DOHH2 (cell line): ENCODE measurements around the gene MEGF8.

ENCODE experiments used
- H3F3A ChIP-seq: fragments of 200-600 bp; sonication (generic), shearing (Covaris generic); 2 replicates; pipeline ENCODE4 v1.6.0; 2016; ENCODE audit warnings: antibody characterized with exemption, mild to moderate bottlenecking; ENCODE audit not compliant: control insufficient read depth, insufficient read depth
- H3K27ac ChIP-seq: fragments of 200-600 bp; sonication (generic); 2 replicates; pipeline ENCODE4 v1.5.1; 2014; ENCODE audit warnings: low read depth, mild to moderate bottlenecking, low read length, moderate library complexity
- H3K27me3 ChIP-seq: fragments of 200-600 bp; sonication (generic); 2 replicates; pipeline ENCODE4 v1.6.1; 2014; ENCODE audit warnings: mild to moderate bottlenecking, low read length, mixed read lengths; ENCODE audit not compliant: control insufficient read depth
- H3K36me3 ChIP-seq: fragments of 200-600 bp; sonication (generic); 2 replicates; pipeline ENCODE4 v1.6.1; 2014; ENCODE audit warnings: mild to moderate bottlenecking, low read length, moderate library complexity, mixed read lengths; ENCODE audit not compliant: control insufficient read depth
- H3K4me1 ChIP-seq: fragments of 200-600 bp; sonication (generic); 2 replicates; pipeline ENCODE4 v1.6.1; 2014; ENCODE audit warnings: mild to moderate bottlenecking, low read length, mixed read lengths; ENCODE audit not compliant: control insufficient read depth
- H3K4me2 ChIP-seq: fragments of 200-600 bp; sonication (generic); 2 replicates; pipeline ENCODE4 v1.6.0; 2014; ENCODE audit warnings: mild to moderate bottlenecking, low read length, moderate library complexity
- H3K4me3 ChIP-seq: fragments of 200-600 bp; sonication (generic); 2 replicates; pipeline ENCODE4 v1.5.1; 2014; ENCODE audit warnings: mild to moderate bottlenecking, low read length, mixed read lengths
- H3K79me2 ChIP-seq: fragments of 200-600 bp; sonication (generic); 2 replicates; pipeline ENCODE4 v1.6.1; 2014; ENCODE audit warnings: mild to moderate bottlenecking, low read length, mixed read lengths; ENCODE audit not compliant: control insufficient read depth
- H3K9me2 ChIP-seq: fragments of 200-600 bp; sonication (generic); replicated peaks from 2 replicates; pipeline ENCODE4 v1.6.1; 2014; ENCODE audit warnings: mild to moderate bottlenecking, low read length, mixed read lengths; ENCODE audit not compliant: control insufficient read depth
- H3K9me3 ChIP-seq: fragments of 200-600 bp; sonication (generic); 2 replicates; pipeline ENCODE4 v1.6.1; 2014; ENCODE audit warnings: antibody characterized with exemption, low read length, mixed read lengths; ENCODE audit not compliant: control insufficient read depth, insufficient read depth
- H4K20me1 ChIP-seq: fragments of 200-600 bp; sonication (generic); 2 replicates; pipeline ENCODE4 v1.6.0; 2014; ENCODE audit warnings: low read depth, mild to moderate bottlenecking, antibody characterized with exemption, low read length, moderate library complexity; ENCODE audit not compliant: control insufficient read depth, insufficient read depth
- CTCF ChIP-seq: fragments of 200-600 bp; sonication (generic); IDR thresholded peaks from one replicate; pipeline ENCODE4 v1.5.1; 2014; ENCODE audit warnings: antibody characterized with exemption, mild to moderate bottlenecking, low read depth, low read length; ENCODE audit not compliant: poor library complexity, severe bottlenecking
- EZH2phosphoT487 ChIP-seq: fragments of 200-600 bp; sonication (generic); IDR thresholded peaks from 2 replicates; pipeline ENCODE4 v1.6.1; 2017; ENCODE audit warnings: borderline replicate concordance, mild to moderate bottlenecking, antibody characterized with exemption, low read length, moderate library complexity, mixed read lengths

The MEGF8 gene

GRCh38 chr19:42355896-42356295 is 30.5 kb downstream of the MEGF8 start:
- no peak overlapping the region for H3K4me3 ChIP-seq
- H3K9me2 ChIP-seq, result no peaks in the 10 kb centered on the region
- H3K27ac ChIP-seq, result no peak overlapping the region
- H3F3A ChIP-seq, result peaks cover 6% of the 10 kb centered on the region; the same call in 1 of the 2 replicates
- H3K79me2 ChIP-seq, result no peaks in the 10 kb centered on the region
- H3K9me3 ChIP-seq, result no peaks in the 10 kb centered on the region
- no peak for TF ChIP-seq EZH2phosphoT487
- no peak for TF ChIP-seq CTCF
- H3K4me2 ChIP-seq, result no peak overlapping the region
- H3K4me1 ChIP-seq, result no peaks in the 10 kb centered on the region
- peaks cover 5% of the 10 kb centered on the region; the same call in 1 of the 2 replicates for H3K36me3 ChIP-seq
- H3K27me3 ChIP-seq, result no peaks in the 10 kb centered on the region
- no peaks in the 10 kb centered on the region for H4K20me1 ChIP-seq

- no peak overlapping the region for H3K4me3 ChIP-seq
- no peaks in the 10 kb centered on the region for H3K9me2 ChIP-seq
- no peaks in the 10 kb centered on the region for H3K4me1 ChIP-seq
- peaks cover 5% of the 10 kb centered on the region; the same call in 1 of the 2 replicates for H3K36me3 ChIP-seq
- no peak overlapping the region for H3K27ac ChIP-seq
- no peaks in the 10 kb centered on the region for H3K79me2 ChIP-seq
- no peaks in the 10 kb centered on the region for H3K9me3 ChIP-seq
- H3F3A ChIP-seq, result peaks cover 6% of the 10 kb centered on the region; the same call in 1 of the 2 replicates
- no peaks in the 10 kb centered on the region for H4K20me1 ChIP-seq
- H3K27me3 ChIP-seq, result no peaks in the 10 kb centered on the region
- H3K4me2 ChIP-seq, result no peak overlapping the region
- TF ChIP-seq EZH2phosphoT487 (no peak), CTCF (no peak)
These were observed 31.3 kb downstream of the MEGF8 start for GRCh38 chr19:42356686-42357085.

- no peaks in the 10 kb centered on the region for H3K4me1 ChIP-seq
- no peaks in the 10 kb centered on the region for H3K9me2 ChIP-seq
- H4K20me1 ChIP-seq, result no peaks in the 10 kb centered on the region
- H3K9me3 ChIP-seq, result no peaks in the 10 kb centered on the region
- peaks cover 5% of the 10 kb centered on the region; the same call in 1 of the 2 replicates for H3K36me3 ChIP-seq
- no peak overlapping the region for H3K4me3 ChIP-seq
- TF ChIP-seq CTCF, result no peak
- no peak for TF ChIP-seq EZH2phosphoT487
- peaks cover 6% of the 10 kb centered on the region; the same call in 1 of the 2 replicates for H3F3A ChIP-seq
- no peak overlapping the region for H3K27ac ChIP-seq
- no peaks in the 10 kb centered on the region for H3K27me3 ChIP-seq
- H3K4me2 ChIP-seq, result no peak overlapping the region
- H3K79me2 ChIP-seq, result no peaks in the 10 kb centered on the region
These were observed 31.9 kb downstream of the MEGF8 start for GRCh38 chr19:42357290-42357689.
